Neural cell (in vitro differentiated cells): Measurements from ENCODE around the gene PTCD2. TPM values are rescaled to one million over a fixed set of nuclear protein-coding genes. Genes with fewer than 3 reads are reported as not detected.

Source experiments
- H2AFZ ChIP-seq: fragments of 200-600, 300-800 bp; sonication (generic), shearing (Covaris generic); 2 replicates; pipeline ENCODE4 v1.6.0; 2014; ENCODE audit warnings: low read depth, mild to moderate bottlenecking, antibody characterized with exemption, low read length, moderate library complexity
- H3F3A ChIP-seq: fragments of 200-600 bp; shearing (Covaris generic); 2 replicates; pipeline ENCODE4 v1.6.1; 2016; ENCODE audit warnings: mild to moderate bottlenecking, moderate library complexity, mixed read lengths, antibody characterized with exemption, low read length; ENCODE audit not compliant: insufficient read depth, poor library complexity, severe bottlenecking
- H3K27ac ChIP-seq: fragments of 200-600, 300-800 bp; sonication (generic), shearing (Covaris generic); 2 replicates; pipeline ENCODE4 v1.5.1; 2014; ENCODE audit warnings: mild to moderate bottlenecking, low read length, moderate library complexity
- H3K27me3 ChIP-seq: fragments of 300-800, 200-600 bp; sonication (generic), shearing (Covaris generic); 2 replicates; pipeline ENCODE4 v1.6.0; 2014; ENCODE audit warnings: mild to moderate bottlenecking, low read depth, low read length, moderate library complexity; ENCODE audit not compliant: insufficient read depth
- H3K36me3 ChIP-seq: fragments of 300-800, 200-600 bp; sonication (generic), shearing (Covaris generic); 2 replicates; pipeline ENCODE4 v1.5.1; 2014; ENCODE audit warnings: mild to moderate bottlenecking, antibody characterized with exemption, low read length, moderate library complexity; ENCODE audit not compliant: insufficient read depth
- H3K4me2 ChIP-seq: fragments of 300-800, 200-600 bp; sonication (generic), shearing (Covaris generic); 2 replicates; pipeline ENCODE4 v1.6.0; 2014; ENCODE audit warnings: mild to moderate bottlenecking, low read length
- H3K4me3 ChIP-seq: fragments of 300-800, 200-600 bp; sonication (generic), shearing (Covaris generic); 2 replicates; pipeline ENCODE4 v1.5.1; 2014; ENCODE audit warnings: mild to moderate bottlenecking, low read length, moderate library complexity
- H3K79me2 ChIP-seq: fragments of 200-600 bp; shearing (Covaris generic); replicated peaks from 2 replicates; pipeline ENCODE4 v1.6.0; 2014; ENCODE audit warnings: mild to moderate bottlenecking, low read length, moderate library complexity; ENCODE audit not compliant: insufficient read depth
- H3K9ac ChIP-seq: fragments of 300-800, 200-600 bp; sonication (generic), shearing (Covaris generic); 2 replicates; pipeline ENCODE4 v1.6.1; 2016; ENCODE audit warnings: mild to moderate bottlenecking, low read length, mixed read lengths
- H3K9me2 ChIP-seq: fragments of 200-600 bp; shearing (Covaris generic); 2 replicates; pipeline ENCODE4 v1.6.1; 2016; ENCODE audit warnings: mild to moderate bottlenecking, low read length, mixed read lengths; ENCODE audit not compliant: insufficient read depth
- H3K9me3 ChIP-seq: fragments of 200-600, 300-800 bp; sonication (generic), shearing (Covaris generic); 2 replicates; pipeline ENCODE4 v1.6.1; 2016; ENCODE audit warnings: mild to moderate bottlenecking, mixed run types, low read length, moderate library complexity, mixed read lengths
- H4K20me1 ChIP-seq: fragments of 200-600 bp; shearing (Covaris generic); 2 replicates; pipeline ENCODE4 v1.6.1; 2016; ENCODE audit warnings: mild to moderate bottlenecking, mixed run types; ENCODE audit not compliant: insufficient read depth
- EP300 ChIP-seq: fragments of 450-650 bp; conservative IDR thresholded peaks from 2 replicates; pipeline ENCODE4 v1.6.1; 2014; ENCODE audit warnings: antibody characterized with exemption, mild to moderate bottlenecking, moderate library complexity; ENCODE audit not compliant: poor library complexity, severe bottlenecking
- EZH2 ChIP-seq: fragments of 200-600, 300-800 bp; shearing (Covaris generic), sonication (generic); IDR thresholded peaks from 2 replicates; pipeline ENCODE4 v1.6.1; 2014; ENCODE audit warnings: antibody characterized with exemption, low read length, borderline replicate concordance, mild to moderate bottlenecking; ENCODE audit not compliant: insufficient read depth, poor library complexity, severe bottlenecking
- MXI1 ChIP-seq: fragments of 450-650 bp; conservative IDR thresholded peaks from 2 replicates; pipeline ENCODE4 v1.6.1; 2014; ENCODE audit warnings: antibody characterized with exemption, mild to moderate bottlenecking; ENCODE audit not compliant: poor library complexity, severe bottlenecking
- POLR2AphosphoS5 ChIP-seq: IDR thresholded peaks from 2 replicates; pipeline ENCODE4 v1.6.1; 2012
- RAD21 ChIP-seq: fragments of 450-650 bp; conservative IDR thresholded peaks from 2 replicates; pipeline ENCODE4 v1.6.1; 2014; ENCODE audit warnings: antibody characterized with exemption, mild to moderate bottlenecking, moderate library complexity
- SMC3 ChIP-seq: fragments of 450-650 bp; conservative IDR thresholded peaks from 2 replicates; pipeline ENCODE4 v1.6.1; 2014; ENCODE audit warnings: antibody characterized with exemption, mild to moderate bottlenecking, moderate library complexity; ENCODE audit not compliant: poor library complexity
- TAF1 ChIP-seq: IDR thresholded peaks from 2 replicates; pipeline ENCODE4 v1.6.1; 2012; ENCODE audit warnings: low read depth
- polyA plus RNA-seq: library from polyadenylated mRNA; depleted of rRNA; stranded (reverse); fragments of >200 nt; gene quantifications from 2 replicates; pipeline ENCODE4 v1.2.3, GENCODE V29; 2014
- TF ChIP-seq, protein P1 (sequence below): IDR thresholded peaks from 2 replicates; pipeline ENCODE4 v1.6.1; 2012; ENCODE audit warnings: borderline replicate concordance
- TF ChIP-seq, protein P2 (sequence below): fragments of 450-650 bp; IDR thresholded peaks from 2 replicates; pipeline ENCODE4 v1.5.1; 2014; ENCODE audit warnings: antibody characterized with exemption, mild to moderate bottlenecking, moderate library complexity; ENCODE audit not compliant: poor library complexity, severe bottlenecking

PTCD2 gene
- polyA plus RNA-seq, 1 donor from 2014 or later: 4.4 TPM

DNA sequence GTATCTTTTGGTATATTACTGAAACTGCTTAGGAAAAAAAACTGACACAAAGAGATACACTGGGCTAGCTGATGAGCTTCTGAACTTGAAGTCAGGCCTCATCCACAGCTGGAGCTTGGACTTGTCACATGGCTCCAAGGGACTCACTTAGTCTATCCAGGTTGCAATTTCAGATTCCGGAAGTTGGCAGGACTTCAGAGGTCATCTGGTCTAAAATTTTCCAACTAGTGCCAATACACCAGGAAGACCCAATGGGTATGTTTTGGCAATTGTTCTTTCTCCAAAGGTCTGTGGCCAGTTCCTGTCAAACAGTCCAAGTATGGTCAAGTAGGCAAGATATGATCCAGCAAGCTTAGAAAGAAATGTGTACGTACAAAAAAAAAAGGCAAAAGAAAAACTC, 36.8 kb upstream of the PTCD2 start:
- Histone ChIP-seq H3K9me3 (no peaks in the 10 kb centered on the region), H2AFZ (no peak overlapping the region), H3K4me2 (no peak overlapping the region), H3K4me3 (no peak overlapping the region), H3K27ac (no peak overlapping the region), H3K79me2 (no peaks in the 10 kb centered on the region), H4K20me1 (no peaks in the 10 kb centered on the region), H3K36me3 (no peaks in the 10 kb centered on the region), H3K9ac (no peak overlapping the region), H3F3A (no peaks in the 10 kb centered on the region), H3K9me2 (no peaks in the 10 kb centered on the region), H3K27me3 (no peaks in the 10 kb centered on the region)
- TF ChIP-seq, protein P1, sequence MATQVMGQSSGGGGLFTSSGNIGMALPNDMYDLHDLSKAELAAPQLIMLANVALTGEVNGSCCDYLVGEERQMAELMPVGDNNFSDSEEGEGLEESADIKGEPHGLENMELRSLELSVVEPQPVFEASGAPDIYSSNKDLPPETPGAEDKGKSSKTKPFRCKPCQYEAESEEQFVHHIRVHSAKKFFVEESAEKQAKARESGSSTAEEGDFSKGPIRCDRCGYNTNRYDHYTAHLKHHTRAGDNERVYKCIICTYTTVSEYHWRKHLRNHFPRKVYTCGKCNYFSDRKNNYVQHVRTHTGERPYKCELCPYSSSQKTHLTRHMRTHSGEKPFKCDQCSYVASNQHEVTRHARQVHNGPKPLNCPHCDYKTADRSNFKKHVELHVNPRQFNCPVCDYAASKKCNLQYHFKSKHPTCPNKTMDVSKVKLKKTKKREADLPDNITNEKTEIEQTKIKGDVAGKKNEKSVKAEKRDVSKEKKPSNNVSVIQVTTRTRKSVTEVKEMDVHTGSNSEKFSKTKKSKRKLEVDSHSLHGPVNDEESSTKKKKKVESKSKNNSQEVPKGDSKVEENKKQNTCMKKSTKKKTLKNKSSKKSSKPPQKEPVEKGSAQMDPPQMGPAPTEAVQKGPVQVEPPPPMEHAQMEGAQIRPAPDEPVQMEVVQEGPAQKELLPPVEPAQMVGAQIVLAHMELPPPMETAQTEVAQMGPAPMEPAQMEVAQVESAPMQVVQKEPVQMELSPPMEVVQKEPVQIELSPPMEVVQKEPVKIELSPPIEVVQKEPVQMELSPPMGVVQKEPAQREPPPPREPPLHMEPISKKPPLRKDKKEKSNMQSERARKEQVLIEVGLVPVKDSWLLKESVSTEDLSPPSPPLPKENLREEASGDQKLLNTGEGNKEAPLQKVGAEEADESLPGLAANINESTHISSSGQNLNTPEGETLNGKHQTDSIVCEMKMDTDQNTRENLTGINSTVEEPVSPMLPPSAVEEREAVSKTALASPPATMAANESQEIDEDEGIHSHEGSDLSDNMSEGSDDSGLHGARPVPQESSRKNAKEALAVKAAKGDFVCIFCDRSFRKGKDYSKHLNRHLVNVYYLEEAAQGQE: no peak
- no peak for TF ChIP-seq MXI1
- TF ChIP-seq EZH2: no peak
- TF ChIP-seq TAF1: no peak
- no peak for TF ChIP-seq POLR2AphosphoS5
- TF ChIP-seq EP300: no peak

DNA sequence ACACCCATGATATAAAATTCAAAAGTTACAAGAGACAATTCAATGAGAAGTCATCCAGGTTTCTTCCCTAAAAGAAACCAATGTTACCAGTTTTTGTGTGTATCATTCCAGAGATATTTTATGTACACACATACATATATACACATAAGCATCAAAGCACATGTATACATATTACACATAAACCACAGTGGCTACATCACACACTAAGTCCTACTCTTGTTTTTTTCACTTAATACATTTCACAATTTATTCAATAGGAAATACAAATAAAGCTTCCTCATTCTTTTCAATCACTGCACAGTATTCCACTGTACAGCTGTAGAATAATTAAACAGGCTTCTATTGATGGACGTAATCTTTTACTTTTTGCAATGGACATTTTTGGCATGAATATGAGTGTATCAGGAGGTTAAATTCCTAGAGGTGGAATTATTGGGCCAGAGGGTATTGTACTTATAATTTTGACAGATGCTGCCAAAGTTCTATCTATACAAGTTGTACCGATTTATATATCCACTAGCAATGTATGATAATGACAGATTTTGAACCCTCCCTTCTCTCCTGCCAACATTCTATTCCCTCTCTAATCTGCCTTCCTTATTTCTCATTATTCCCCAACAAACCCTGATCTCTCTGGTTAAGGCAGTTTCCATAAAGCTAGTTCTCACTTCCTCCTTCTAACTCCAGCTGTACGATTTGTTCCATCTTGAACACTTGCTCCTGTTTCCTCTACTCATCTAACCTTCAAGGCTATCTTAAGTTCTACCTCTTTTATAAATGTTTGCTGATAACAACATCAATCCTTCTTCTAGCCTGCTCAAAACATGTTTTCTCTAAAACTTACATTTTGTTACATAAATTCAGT, 35.4 kb upstream of the PTCD2 start:
- Histone ChIP-seq H3K27me3 (no peaks in the 10 kb centered on the region), H4K20me1 (no peaks in the 10 kb centered on the region), H3K9ac (no peak overlapping the region), H3K79me2 (no peaks in the 10 kb centered on the region), H3K9me2 (no peaks in the 10 kb centered on the region), H3K36me3 (no peaks in the 10 kb centered on the region), H3K4me2 (no peak overlapping the region), H3K27ac (no peak overlapping the region), H3F3A (no peaks in the 10 kb centered on the region), H2AFZ (no peak overlapping the region), H3K9me3 (no peaks in the 10 kb centered on the region), H3K4me3 (no peak overlapping the region)
- TF ChIP-seq EZH2 (no peak), RAD21 (no peak), SMC3 (no peak), TAF1 (no peak), POLR2AphosphoS5 (no peak), EP300 (no peak), MXI1 (no peak)
- TF ChIP-seq, protein P2, sequence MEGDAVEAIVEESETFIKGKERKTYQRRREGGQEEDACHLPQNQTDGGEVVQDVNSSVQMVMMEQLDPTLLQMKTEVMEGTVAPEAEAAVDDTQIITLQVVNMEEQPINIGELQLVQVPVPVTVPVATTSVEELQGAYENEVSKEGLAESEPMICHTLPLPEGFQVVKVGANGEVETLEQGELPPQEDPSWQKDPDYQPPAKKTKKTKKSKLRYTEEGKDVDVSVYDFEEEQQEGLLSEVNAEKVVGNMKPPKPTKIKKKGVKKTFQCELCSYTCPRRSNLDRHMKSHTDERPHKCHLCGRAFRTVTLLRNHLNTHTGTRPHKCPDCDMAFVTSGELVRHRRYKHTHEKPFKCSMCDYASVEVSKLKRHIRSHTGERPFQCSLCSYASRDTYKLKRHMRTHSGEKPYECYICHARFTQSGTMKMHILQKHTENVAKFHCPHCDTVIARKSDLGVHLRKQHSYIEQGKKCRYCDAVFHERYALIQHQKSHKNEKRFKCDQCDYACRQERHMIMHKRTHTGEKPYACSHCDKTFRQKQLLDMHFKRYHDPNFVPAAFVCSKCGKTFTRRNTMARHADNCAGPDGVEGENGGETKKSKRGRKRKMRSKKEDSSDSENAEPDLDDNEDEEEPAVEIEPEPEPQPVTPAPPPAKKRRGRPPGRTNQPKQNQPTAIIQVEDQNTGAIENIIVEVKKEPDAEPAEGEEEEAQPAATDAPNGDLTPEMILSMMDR: no peak
- TF ChIP-seq, protein P1: no peak
